NCI-H526 (cell line): ENCODE results near the gene BIN1.

Experiments used
- DNase-seq, 2 experiments: peaks; one replicate each; lab custom pipeline; 2025; lab: John Stamatoyannopoulos, UW

Gene BIN1

DNA sequence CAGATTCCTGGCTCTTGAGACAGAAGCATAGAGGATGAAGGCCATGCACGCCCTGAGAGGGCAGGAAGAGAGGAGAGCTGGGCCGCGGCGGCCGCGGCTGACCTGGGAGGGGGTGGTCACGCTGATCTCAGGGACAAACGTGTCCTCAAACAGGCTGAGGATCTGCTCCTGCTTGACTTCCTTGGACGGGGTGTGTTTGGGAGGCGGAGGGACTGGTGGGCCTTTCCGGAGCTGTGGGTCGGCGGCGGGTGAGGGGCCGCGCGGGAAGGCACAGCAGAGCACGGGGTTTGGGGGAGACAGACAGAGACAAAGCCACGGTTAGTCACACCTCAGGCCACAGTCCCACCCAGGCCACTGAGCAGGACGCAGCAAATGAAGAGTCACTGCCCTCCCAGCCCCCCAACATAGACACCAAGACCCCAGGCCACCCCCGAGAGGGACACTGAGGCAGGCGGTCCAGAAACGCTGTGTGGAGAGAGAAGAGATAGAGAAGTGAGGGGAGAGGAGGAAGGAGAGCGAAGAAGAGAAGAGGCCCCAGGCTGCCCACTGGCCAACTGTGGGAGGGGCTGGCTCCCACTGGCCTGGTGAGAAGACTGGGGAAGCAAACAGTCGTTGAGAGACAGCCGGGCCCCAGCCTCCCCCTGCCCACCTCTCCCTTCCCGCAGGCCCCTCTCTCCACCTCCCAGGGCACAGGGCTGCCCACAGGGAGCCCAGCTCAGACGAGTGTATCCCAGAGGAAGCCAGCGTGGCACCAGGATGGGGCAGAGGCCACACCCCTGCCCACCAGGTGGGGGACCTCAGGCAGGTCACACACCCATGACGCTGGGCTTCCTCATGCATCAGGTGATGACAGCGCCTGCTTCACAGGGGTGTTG is 49.3 kb downstream of the BIN1 start:
- DNase-seq: no peak

DNA sequence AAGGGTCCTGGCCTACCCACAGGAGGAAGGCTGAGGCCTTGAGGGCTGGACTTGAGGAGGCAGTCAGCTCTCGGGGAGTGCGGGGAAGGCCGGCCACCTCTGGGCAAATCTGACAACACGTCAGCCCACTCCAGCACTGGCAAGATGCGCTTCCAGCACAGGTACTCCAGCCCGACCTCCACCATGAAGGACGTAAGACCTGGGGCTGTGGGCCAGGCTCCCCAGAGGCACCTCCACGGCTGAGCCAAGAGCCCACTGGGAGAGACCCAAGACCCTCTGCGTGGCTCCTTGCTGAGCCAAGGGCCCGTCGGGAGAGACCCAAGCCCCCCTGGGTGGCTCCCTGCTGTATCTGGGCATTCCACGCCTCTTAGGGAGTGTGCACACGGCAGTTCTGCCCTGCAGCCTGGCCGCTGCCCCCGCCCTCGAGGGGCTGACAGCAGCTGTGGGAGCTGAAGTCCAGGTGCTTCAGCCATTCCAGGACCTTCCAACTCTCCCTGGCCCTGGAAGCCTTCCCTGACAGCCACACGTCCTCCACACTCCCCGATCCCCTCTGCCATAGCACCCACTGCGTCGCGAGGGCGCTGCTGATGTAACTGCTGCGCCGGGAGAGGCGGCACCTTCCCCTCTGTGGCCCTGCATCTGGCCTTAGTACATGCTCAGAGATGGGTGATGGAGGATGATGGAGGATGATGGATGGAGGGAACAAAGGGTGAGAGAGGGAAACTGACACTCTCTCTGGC is 50.2 kb downstream of the BIN1 start:
- no peak for DNase-seq

DNA sequence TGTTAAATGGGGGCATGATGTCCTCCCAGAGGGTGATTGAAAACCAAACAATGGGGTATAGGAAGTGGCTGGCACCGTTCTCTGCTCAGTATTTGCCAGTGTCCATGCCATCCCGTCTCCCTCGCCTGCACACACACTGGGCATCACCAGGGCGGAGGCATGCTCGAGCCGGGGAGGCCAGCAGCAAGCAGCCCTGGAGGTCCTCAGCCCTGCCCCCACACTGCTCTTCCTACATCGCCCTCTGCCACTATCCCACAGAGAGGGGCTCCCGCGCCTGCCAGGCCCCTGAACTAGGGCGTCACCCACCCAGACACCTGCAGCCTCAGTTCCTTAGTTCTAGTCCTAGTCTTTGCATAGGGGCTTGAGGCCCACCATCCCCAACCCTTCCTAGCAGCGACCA is 50.9 kb downstream of the BIN1 start:
- no peak for DNase-seq

DNA sequence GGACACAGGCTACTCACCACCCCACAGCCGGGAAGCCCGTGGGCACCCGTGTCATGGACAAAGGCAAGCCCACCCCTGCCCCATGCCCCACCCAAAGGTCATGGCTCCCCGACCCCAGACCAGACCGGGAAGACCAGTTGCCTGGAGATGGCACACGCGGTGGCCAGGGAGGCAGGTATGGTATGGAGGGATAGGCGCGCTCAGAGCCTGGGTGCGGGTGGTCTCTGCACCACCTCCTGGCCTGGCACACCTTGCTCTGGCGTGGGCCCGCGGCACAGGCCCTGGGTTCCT is 51.2 kb downstream of the BIN1 start:
- no peak for DNase-seq

DNA sequence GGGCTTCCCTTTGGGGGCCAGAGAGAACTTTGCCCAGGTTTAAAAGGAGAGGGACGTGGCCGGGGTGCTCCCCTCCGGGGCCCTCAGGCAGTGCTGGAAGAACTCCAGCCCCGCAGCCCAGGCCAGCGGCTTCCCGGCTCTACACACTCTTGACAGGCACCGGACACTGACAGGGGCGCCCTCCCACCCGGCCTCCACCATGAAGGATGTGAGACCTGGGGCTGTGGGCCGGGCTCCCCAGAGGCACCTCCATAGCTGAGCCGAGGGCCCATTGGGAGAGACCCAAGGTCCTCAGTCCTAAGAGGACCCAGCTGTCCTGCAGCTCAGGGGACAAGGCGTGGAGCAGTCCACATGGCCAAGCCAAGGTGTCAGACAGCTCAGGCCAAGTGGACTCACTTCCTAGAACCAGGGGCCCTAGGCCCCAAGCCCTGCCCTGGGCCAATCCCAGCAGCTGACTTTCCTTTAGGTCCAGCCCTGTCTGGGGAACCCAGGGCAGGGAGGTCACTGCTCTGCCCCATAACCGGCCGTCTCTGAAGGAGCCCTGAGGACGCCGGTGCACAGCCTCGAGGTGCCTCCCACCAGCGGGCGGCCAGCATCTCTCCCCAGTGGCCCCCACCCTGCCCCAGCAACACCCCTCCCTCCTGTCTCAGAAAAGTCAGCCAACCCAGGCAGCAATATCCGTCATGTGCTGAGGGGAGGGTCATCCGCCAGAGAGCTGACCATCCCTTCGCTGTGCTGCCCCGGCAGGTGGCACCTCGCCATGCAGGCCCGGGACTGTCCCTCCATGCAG is 51.8 kb downstream of the BIN1 start:
- DNase-seq: no peak

DNA sequence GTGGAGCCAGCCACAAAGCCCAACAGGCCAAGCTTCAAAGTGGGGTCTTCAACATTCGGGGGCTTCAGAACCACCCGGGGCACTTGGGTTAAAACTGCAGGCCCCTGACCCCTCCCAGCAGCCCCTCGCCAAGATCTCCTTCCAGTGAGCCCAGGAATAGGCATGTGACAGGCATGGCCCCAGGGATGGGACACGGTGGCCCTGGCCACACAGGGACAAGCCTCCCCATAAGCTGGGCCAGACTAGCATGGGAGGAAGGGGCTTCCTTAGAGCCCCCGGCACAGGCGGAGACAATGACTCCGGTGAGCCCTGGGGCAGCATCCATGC is 52.4 kb downstream of the BIN1 start:
- no peak for DNase-seq

DNA sequence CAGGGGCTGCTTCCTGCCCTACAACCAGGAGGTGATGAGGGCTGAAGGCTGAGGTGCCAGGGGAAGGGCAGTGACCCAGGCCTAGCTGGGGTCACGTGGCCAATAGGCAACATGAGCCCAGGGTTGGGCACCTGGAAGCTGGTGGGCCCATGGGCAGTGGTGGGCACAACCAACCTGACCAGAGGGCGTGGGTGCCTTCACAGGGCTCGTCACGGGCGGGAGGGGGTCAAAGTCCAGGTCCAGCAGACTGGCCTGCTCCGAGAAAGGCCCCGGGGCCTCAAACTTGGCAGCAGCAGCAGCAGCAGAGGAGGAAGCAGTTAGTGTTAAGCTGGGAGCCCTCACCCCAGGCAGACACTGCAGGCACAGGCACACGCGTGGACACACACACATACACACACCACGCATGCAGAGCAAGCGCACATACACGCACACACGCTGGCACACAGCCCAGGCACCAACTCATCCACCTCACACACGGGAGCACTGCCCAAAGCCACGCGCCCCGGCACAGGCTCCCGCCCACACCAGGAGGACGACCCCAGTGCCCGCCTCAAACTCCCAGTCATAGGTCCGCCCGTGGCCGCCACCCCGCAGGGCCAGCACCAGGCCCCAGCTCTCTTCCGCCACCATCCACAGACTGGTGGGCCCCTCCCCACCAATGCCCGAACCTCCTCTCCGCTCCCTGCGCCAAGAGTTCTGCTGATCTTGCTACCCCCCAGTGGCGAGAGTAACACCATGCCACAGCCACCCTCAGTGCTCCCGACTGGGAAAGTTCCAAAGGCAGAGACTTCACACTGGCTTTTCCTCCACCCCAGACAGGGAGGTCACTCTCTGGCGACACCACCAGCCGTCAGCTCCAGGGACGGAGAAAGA is 53.0 kb downstream of the BIN1 start:
- no peak for DNase-seq

DNA sequence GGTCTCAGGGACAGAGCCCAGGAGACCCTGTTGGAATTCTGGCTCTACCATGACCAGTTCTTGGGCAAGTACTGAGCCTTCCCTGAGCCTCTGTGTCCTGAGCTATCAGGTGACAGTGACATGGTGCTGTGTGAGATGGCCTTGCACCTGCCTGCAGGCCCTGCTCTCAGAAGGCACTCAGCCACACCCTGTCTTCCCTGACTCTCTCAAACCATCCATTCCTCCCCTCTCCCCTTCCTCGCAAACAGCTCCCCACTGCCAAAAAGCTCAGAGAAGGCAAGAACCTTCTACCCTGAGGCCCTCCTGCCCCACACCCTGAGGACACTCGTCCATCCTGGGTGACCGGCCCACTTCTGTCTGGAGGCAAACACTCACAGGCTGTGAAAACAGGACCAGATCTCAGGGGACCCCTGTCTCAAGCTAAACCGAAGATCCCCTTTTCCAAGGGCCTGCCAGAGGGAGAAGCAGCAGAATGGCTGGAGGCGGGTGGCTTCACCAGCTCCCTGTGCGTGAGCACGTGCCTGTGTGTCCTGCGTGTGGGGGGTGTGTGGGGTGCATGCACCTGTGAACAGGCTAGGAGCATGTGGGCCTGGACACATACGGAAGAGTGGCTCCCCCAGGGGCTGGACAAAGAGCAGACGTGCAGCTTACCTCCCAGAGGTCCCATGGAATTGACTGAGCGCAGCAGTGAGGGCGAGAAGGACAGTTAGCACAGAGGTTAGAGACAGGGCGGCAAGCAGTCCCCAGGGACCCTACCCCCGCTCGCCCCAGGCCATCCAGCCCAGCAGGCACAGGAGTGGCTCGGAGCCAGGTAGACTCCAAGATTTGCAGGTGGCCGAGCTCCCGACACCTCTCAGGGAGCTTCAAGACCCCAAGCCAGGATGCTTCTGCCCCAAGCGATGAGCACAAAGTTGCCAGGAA is 53.9 kb downstream of the BIN1 start:
- peak in 1 of 2 experiments; percentile 45 for DNase-seq

DNA sequence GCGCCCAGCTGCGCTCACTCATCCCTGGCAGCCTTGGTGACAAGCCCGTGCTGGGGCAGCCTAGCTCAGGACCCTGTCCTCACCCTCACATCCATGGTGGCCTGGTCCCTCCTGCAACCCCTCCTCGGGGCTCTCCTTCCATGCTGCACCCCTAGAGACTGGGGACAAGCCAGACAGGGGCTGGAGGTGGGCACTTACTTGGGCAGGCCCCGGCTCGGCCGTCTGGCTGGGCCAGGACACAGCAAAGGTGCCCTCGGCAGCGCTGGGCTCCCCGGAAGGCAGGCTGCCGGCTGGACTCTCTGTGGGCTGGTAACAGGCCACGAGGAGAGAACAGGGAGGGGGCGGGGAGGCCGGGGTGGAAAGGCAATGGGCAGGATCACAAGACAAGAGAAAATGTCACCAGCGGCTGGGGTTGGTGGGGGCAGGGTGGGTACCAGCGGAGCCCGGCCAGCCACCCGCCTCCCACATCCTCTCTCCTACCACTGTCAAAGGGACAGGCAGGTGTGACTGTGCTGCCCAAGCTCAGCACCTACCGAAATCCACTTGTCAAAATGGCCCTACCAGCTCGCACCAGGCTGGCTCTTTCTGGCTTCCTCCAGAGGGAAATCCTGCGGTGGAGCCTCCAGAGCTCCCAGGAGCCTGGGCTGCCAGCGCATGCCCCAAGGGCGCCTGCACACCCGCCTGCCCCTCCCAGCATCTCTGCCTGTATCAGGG is 54.7 kb downstream of the BIN1 start:
- peak; percentile 8 to 45 for DNase-seq

DNA sequence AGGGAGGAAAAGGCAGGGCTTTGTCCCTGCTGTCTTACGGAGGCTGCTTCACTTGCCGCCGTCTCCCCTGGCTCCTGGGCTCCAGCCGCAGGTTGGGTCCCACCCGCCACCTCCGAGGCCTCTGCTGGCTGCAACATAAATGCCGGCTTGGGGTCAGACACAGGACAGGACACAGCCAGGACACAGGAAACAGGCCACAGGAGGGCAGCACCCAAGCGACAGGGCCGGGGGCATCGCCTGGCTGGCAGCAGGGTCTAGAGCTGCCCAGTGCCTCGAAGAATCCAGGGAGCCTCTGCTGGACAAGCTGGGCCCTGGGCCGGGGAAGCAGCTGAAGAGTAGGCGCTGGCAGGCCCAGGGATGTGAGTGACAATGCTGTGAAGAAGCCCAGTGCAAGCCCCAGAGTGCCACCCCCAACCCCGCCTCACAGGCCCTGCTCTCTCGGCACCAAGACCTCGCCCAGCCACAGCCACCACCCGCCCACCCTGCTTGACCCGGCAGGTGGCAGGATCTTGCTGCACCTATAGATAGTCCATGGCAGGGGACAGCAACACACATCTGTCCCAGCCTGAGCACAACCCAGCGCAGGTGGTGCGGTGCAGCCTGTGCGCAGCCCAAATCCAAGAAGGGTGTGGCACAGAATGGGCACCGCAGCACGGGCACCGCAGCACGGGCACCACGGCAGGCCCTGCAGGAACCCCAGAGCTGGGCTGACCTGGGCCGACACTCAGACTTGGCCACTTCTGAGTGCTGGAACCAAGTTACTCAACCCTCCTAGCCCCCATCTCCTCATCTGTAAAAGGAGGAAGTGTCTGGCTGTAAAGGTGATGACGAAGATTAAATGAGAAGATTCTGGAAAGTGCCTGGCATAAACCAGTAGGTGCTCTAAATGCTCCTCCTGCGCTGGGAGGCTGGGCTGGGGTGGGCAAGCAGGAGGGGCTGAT is 55.6 kb downstream of the BIN1 start:
- DNase-seq: no peak

DNA sequence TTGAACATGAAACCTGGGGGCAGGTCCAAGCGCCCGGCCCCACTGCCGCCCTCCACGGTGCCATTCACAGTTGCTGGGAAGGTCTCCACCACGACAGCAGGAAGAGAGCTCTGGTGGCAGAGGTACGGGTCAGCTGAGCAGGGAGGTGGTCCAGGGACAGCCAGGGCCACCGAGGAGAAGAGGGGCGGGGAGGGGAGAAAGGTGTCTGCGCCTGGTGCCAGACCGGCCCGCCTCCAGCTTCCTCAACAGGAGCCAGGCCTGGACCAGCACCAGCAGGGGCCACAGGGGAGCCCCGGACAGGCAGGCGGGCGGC is 56.2 kb downstream of the BIN1 start:
- DNase-seq: no peak

DNA sequence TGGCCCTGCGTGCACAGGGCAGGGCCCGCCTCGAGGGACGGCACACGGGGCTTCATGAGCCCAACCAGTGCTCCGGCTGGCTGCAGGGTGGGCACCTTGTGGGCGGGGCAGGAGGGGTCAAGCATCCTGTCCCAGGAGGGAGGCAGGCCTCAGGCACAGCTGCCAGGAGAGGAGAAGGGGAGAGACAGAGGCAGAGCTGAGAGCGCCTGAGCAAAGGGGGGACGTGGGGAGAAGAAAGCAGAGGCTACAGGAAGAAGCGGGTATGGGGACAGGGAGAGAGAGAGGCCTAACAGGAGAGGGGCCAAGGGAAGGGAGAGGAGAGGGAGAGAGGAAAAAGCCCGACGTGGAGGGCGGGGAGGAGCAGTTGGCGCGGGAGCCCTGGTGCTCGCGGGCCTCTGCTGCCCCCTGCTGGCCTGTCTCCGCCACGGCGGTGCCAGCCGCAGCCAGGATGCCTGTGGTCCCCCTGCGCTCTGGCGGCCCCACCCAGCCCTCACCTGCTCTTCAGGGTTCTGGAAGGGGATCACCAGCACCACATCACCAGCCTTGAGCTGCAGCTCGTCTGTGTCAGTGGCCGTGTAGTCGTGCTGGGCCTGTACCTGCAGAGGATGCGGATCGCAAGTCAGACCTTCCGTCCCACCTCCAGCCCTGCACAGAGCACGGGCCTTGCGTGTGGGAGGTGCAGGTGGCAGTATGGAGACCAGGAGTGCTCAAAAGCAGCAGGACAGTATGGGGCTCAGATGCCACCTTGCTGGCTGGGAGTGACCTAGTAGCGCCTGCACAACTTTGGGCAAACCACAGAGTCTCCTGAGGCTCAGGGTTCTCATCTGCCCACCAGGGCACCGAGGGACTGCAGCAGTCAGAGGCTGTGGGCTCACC is 56.8 kb downstream of the BIN1 start:
- peak in 1 of 2 experiments; percentile 67 for DNase-seq

DNA sequence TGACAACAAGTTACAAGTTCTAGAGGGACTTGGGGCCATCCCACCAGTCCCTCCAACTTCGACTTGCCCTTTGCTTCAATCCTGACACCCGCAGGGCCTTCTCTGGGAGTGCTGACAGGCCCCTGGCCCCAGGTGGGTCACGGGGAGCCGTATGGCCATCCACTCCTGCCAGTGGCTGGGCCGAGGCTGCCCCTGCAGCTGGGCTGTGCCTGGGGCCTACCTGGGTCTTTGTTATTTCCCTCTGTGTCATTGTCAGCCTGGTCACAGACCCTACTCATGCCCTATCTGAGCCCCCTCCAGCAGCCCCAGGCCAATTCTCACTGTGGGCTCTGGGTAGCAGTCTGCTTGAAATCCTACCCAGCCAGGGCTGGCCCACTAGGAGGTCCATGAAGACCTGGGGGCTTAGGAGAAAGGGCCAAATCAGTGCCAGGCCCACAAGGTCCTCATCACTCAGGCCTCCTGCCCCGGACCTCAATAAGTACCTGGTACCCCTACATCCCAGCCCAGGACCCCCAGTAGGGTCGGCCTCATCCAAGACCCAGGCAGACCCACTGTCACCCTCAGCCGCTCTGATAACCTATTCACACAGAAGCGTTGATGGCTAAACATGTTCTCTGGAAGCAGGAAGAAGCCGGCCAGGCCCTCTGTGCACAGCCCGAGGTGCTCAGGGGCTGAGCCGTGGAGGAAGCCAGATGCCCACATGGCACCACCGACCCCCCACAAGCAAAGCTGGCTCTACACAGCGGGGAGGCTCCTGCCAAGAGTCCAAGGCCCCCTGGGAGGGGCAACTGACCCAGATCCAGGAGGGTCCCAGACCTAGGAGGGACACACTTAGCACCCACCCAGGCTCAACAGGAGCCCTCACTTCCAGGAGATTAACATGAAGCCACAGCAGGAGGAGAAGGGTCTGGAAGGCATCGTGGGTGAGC is 57.7 kb downstream of the BIN1 start:
- no peak for DNase-seq

DNA sequence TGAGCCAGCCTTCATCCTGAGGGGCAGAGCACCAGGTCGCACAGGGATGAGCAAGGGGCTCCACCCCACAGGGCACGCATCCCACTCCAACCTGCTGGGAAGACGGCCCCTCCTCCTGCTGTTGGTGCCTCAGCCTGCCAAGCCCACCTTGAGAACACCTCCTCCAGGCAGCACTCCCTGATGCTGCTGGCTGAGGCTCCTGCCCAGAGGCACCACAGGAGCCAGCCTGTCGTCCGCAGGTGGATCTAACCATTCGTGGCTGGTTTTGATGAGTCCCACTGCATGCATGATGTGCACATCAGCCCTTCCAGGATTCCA is 58.4 kb downstream of the BIN1 start:
- DNase-seq: no peak

DNA sequence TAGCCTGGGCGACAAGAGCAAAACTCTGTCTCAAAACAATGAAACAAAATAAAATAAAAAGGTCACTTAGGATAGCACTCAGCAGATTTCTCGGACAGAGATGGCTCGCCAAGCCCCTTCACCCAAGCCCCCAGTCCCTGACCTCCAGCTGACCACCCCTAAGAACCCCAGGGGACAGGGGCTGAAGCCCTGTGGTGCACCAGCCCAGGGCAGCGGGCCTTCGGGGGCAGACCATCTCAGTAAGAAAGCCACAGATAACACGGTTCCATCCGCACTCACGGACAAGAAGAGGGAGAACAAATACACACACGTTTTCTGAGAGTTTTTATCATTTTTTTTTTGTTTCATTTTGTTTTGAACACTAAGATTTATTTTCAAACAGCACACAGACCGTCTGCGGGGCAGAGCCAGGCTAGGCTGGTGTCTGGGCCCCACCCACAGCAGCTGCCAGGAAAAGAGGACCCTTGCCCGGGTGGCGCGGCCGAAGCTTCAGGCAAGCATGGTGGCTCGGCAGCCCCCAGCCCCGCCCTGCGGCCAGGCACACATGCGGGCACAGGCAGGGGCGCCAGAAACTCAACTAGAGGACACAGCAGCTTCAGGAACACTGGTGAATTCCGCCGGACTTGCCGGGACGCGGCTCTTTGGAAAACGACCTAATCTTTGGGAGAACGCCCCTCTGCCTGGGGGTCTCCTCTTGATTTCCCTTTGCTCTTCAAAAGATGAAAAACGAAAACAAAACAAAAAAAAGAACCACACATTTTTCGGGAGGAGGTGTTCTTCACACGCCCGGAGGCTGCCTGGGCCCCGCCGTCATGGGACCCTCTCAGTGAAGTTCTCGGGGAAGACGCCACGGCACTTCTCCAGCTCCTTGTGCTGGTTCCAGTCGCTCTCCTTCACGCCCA is 59.0 kb downstream of the BIN1 start:
- DNase-seq: no peak

DNA sequence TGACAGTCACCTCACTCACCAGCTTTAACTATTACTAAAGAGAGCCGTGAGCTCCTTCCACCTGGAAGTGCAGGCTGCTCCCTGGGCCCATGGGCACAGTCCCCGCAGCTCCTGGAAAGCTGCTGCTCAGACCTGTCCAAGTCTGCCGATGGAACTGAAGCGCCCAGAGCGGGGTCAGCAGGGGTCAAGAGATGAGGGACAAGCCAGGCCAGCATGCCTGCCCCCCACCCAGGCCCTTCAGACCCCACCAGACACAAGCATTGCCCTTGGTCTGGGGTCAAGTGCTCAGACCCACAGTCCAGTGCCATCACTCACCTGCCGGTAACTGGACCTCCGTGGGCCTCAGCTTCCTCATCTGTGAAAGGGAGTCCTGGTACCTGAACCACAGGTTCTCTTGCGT is 59.9 kb downstream of the BIN1 start:
- DNase-seq: no peak
